ENCODE data around the gene FAM81A.

The FAM81A gene

GRCh38 chr15:59447367-59447766 lies 9.4 kb downstream of the FAM81A start:
- Histone ChIP-seq H3K18ac (ENCODE audit: low read length) (no peak overlapping the region), H3K36me3 (ENCODE audit: control insufficient read depth, insufficient read depth, low read length) (no peaks in the 10 kb centered on the region), H3K4ac (ENCODE audit: low read depth, low read length) (no peak overlapping the region), H2BK5ac (ENCODE audit: low read length) (no peak overlapping the region), H3K4me2 (ENCODE audit: low read length) (no peak overlapping the region), H3K4me1 (ENCODE audit: control insufficient read depth, low read depth, low read length) (no peaks in the 10 kb centered on the region), H2AK5ac (ENCODE audit: low read length) (no peak overlapping the region), H3K23ac (ENCODE audit: low read length) (no peak overlapping the region), H3K79me1 (ENCODE audit: low read length) (no peaks in the 10 kb centered on the region), H3K27ac (ENCODE audit: low read depth, low read length) (no peak overlapping the region), H3K4me3 (ENCODE audit: low read length) (no peak overlapping the region), H3K79me2 (ENCODE audit: control insufficient read depth, insufficient read depth, low read length) (no peaks in the 10 kb centered on the region), H3K56ac (ENCODE audit: low read length) (no peak overlapping the region), H3K9ac (ENCODE audit: low read length) (no peak overlapping the region), H2BK120ac (ENCODE audit: low read depth, low read length) (no peak overlapping the region), H2BK15ac (replicated peaks; ENCODE audit: low read depth) (no peak overlapping the region), H4K5ac (ENCODE audit: low read length) (no peak overlapping the region), H4K8ac (ENCODE audit: low read depth, low read length) (no peak overlapping the region), H3K27me3 (ENCODE audit: insufficient read depth, low read length, poor library complexity) (no peaks in the 10 kb centered on the region)
- WGBS (ENCODE audit: extremely low coverage, insufficient coverage, low lambda C conversion rate): no CpG with 5 or more reads among the region's 1 CpG
- DNase-seq: no peak

GRCh38 chr15:59448871-59449270 lies 10.9 kb downstream of the FAM81A start:
- Histone ChIP-seq H3K27ac (ENCODE audit: low read depth, low read length) (no peak overlapping the region), H4K5ac (ENCODE audit: low read length) (no peak overlapping the region), H4K8ac (ENCODE audit: low read depth, low read length) (no peak overlapping the region)

GRCh38 chr15:59453474-59454215 lies 15.7 kb downstream of the FAM81A start:
- no peak overlapping the region for H4K8ac ChIP-seq (ENCODE audit: low read depth, low read length)
- no peak overlapping the region for H3K27ac ChIP-seq (ENCODE audit: low read depth, low read length)
- no peak overlapping the region for H2AK5ac ChIP-seq (ENCODE audit: low read length)
- no peaks in the 10 kb centered on the region for H3K4me1 ChIP-seq (ENCODE audit: control insufficient read depth, low read depth, low read length)
- no peaks in the 10 kb centered on the region for H3K79me1 ChIP-seq (ENCODE audit: low read length)
- no peaks in the 10 kb centered on the region for H3K27me3 ChIP-seq (ENCODE audit: insufficient read depth, low read length, poor library complexity)
- no peak overlapping the region for H3K4ac ChIP-seq (ENCODE audit: low read depth, low read length)
- no peaks in the 10 kb centered on the region for H3K79me2 ChIP-seq (ENCODE audit: control insufficient read depth, insufficient read depth, low read length)
- H3K23ac ChIP-seq (ENCODE audit: low read length): no peak overlapping the region
- H3K18ac ChIP-seq (ENCODE audit: low read length): no peak overlapping the region
- H4K5ac ChIP-seq (ENCODE audit: low read length): no peak overlapping the region
- H2BK120ac ChIP-seq (ENCODE audit: low read depth, low read length): no peak overlapping the region
- DNase-seq: no peak
- no CpG with 5 or more reads among the region's 2 CpGs for WGBS (ENCODE audit: extremely low coverage, insufficient coverage, low lambda C conversion rate)
- H3K36me3 ChIP-seq (ENCODE audit: control insufficient read depth, insufficient read depth, low read length): no peaks in the 10 kb centered on the region
- H2BK15ac ChIP-seq (replicated peaks; ENCODE audit: low read depth): no peak overlapping the region
- H3K4me2 ChIP-seq (ENCODE audit: low read length): no peak overlapping the region
- no peak overlapping the region for H3K9ac ChIP-seq (ENCODE audit: low read length)
- no peak overlapping the region for H3K56ac ChIP-seq (ENCODE audit: low read length)
- H3K4me3 ChIP-seq (ENCODE audit: low read length): no peak overlapping the region
- H2BK5ac ChIP-seq (ENCODE audit: low read length): no peak overlapping the region

More at GRCh38 chr15:59448871-59449270, 10.9 kb downstream of the FAM81A start:
- Histone ChIP-seq H3K79me1 (ENCODE audit: low read length) (no peaks in the 10 kb centered on the region), H2BK5ac (ENCODE audit: low read length) (no peak overlapping the region), H2AK5ac (ENCODE audit: low read length) (no peak overlapping the region), H3K27me3 (ENCODE audit: insufficient read depth, low read length, poor library complexity) (no peaks in the 10 kb centered on the region), H3K4me2 (ENCODE audit: low read length) (no peak overlapping the region), H3K18ac (ENCODE audit: low read length) (no peak overlapping the region), H3K79me2 (ENCODE audit: control insufficient read depth, insufficient read depth, low read length) (no peaks in the 10 kb centered on the region), H2BK15ac (replicated peaks; ENCODE audit: low read depth) (no peak overlapping the region), H3K4ac (ENCODE audit: low read depth, low read length) (no peak overlapping the region), H3K9ac (ENCODE audit: low read length) (no peak overlapping the region), H3K23ac (ENCODE audit: low read length) (no peak overlapping the region), H3K56ac (ENCODE audit: low read length) (no peak overlapping the region), H2BK120ac (ENCODE audit: low read depth, low read length) (no peak overlapping the region), H3K36me3 (ENCODE audit: control insufficient read depth, insufficient read depth, low read length) (no peaks in the 10 kb centered on the region), H3K4me3 (ENCODE audit: low read length) (no peak overlapping the region), H3K4me1 (ENCODE audit: control insufficient read depth, low read depth, low read length) (no peaks in the 10 kb centered on the region)
- DNase-seq: no peak

- Histone ChIP-seq H3K36me3 (ENCODE audit: control insufficient read depth, insufficient read depth, low read length) (no peaks in the 10 kb centered on the region), H3K27ac (ENCODE audit: low read depth, low read length) (no peak overlapping the region), H3K4ac (ENCODE audit: low read depth, low read length) (no peak overlapping the region), H3K79me2 (ENCODE audit: control insufficient read depth, insufficient read depth, low read length) (no peaks in the 10 kb centered on the region), H4K5ac (ENCODE audit: low read length) (no peak overlapping the region), H3K4me1 (ENCODE audit: control insufficient read depth, low read depth, low read length) (no peaks in the 10 kb centered on the region), H3K4me2 (ENCODE audit: low read length) (no peak overlapping the region), H3K9ac (ENCODE audit: low read length) (no peak overlapping the region), H3K18ac (ENCODE audit: low read length) (no peak overlapping the region), H3K27me3 (ENCODE audit: insufficient read depth, low read length, poor library complexity) (no peaks in the 10 kb centered on the region), H3K4me3 (ENCODE audit: low read length) (no peak overlapping the region), H2BK120ac (ENCODE audit: low read depth, low read length) (no peak overlapping the region), H2BK5ac (ENCODE audit: low read length) (no peak overlapping the region), H3K23ac (ENCODE audit: low read length) (no peak overlapping the region), H3K79me1 (ENCODE audit: low read length) (no peaks in the 10 kb centered on the region), H4K8ac (ENCODE audit: low read depth, low read length) (no peak overlapping the region), H2AK5ac (ENCODE audit: low read length) (no peak overlapping the region), H2BK15ac (replicated peaks; ENCODE audit: low read depth) (no peak overlapping the region), H3K56ac (ENCODE audit: low read length) (no peak overlapping the region)
- no CpG with 5 or more reads among the region's 8 CpGs for WGBS (ENCODE audit: extremely low coverage, insufficient coverage, low lambda C conversion rate)
- DNase-seq: no peak
These were observed 18.1 kb downstream of the FAM81A start for GRCh38 chr15:59456114-59456513.

GRCh38 chr15:59457103-59457502 lies 19.1 kb downstream of the FAM81A start:
- no peaks in the 10 kb centered on the region for H3K4me1 ChIP-seq (ENCODE audit: control insufficient read depth, low read depth, low read length)
- H3K4me3 ChIP-seq (ENCODE audit: low read length): no peak overlapping the region
- no peaks in the 10 kb centered on the region for H3K36me3 ChIP-seq (ENCODE audit: control insufficient read depth, insufficient read depth, low read length)
- H4K5ac ChIP-seq (ENCODE audit: low read length): no peak overlapping the region
- no peak overlapping the region for H3K56ac ChIP-seq (ENCODE audit: low read length)
- H3K4ac ChIP-seq (ENCODE audit: low read depth, low read length): no peak overlapping the region
- no peaks in the 10 kb centered on the region for H3K79me1 ChIP-seq (ENCODE audit: low read length)
- WGBS (ENCODE audit: extremely low coverage, insufficient coverage, low lambda C conversion rate): no CpG with 5 or more reads among the region's 3 CpGs
- H3K79me2 ChIP-seq (ENCODE audit: control insufficient read depth, insufficient read depth, low read length): no peaks in the 10 kb centered on the region
- H2AK5ac ChIP-seq (ENCODE audit: low read length): no peak overlapping the region
- no peak overlapping the region for H3K23ac ChIP-seq (ENCODE audit: low read length)
- DNase-seq: no peak
- no peaks in the 10 kb centered on the region for H3K27me3 ChIP-seq (ENCODE audit: insufficient read depth, low read length, poor library complexity)
- H4K8ac ChIP-seq (ENCODE audit: low read depth, low read length): no peak overlapping the region
- H2BK5ac ChIP-seq (ENCODE audit: low read length): no peak overlapping the region
- H3K9ac ChIP-seq (ENCODE audit: low read length): no peak overlapping the region
- H3K18ac ChIP-seq (ENCODE audit: low read length): no peak overlapping the region
- no peak overlapping the region for H3K4me2 ChIP-seq (ENCODE audit: low read length)
- no peak overlapping the region for H3K27ac ChIP-seq (ENCODE audit: low read depth, low read length)
- no peak overlapping the region for H2BK15ac ChIP-seq (replicated peaks; ENCODE audit: low read depth)
- no peak overlapping the region for H2BK120ac ChIP-seq (ENCODE audit: low read depth, low read length)

GRCh38 chr15:59461521-59461920 lies 23.5 kb downstream of the FAM81A start:
- Histone ChIP-seq H3K36me3 (ENCODE audit: control insufficient read depth, insufficient read depth, low read length) (no peaks in the 10 kb centered on the region), H3K9ac (ENCODE audit: low read length) (no peak overlapping the region), H2BK120ac (ENCODE audit: low read depth, low read length) (no peak overlapping the region), H3K4me2 (ENCODE audit: low read length) (no peak overlapping the region), H2AK5ac (ENCODE audit: low read length) (no peak overlapping the region), H3K56ac (ENCODE audit: low read length) (no peak overlapping the region), H3K23ac (ENCODE audit: low read length) (no peak overlapping the region), H3K18ac (ENCODE audit: low read length) (no peak overlapping the region), H3K4me3 (ENCODE audit: low read length) (no peak overlapping the region), H2BK15ac (replicated peaks; ENCODE audit: low read depth) (no peak overlapping the region), H4K8ac (ENCODE audit: low read depth, low read length) (no peak overlapping the region), H4K5ac (ENCODE audit: low read length) (no peak overlapping the region), H3K4ac (ENCODE audit: low read depth, low read length) (no peak overlapping the region), H3K27ac (ENCODE audit: low read depth, low read length) (no peak overlapping the region), H3K79me2 (ENCODE audit: control insufficient read depth, insufficient read depth, low read length) (no peaks in the 10 kb centered on the region), H2BK5ac (ENCODE audit: low read length) (no peak overlapping the region), H3K79me1 (ENCODE audit: low read length) (no peaks in the 10 kb centered on the region), H3K4me1 (ENCODE audit: control insufficient read depth, low read depth, low read length) (no peaks in the 10 kb centered on the region), H3K27me3 (ENCODE audit: insufficient read depth, low read length, poor library complexity) (no peaks in the 10 kb centered on the region)
- WGBS (ENCODE audit: extremely low coverage, insufficient coverage, low lambda C conversion rate): no CpG with 5 or more reads among the region's 1 CpG
- DNase-seq: no peak
